Measurements from ENCODE around the gene HSF5. TPM values are rescaled to one million over a fixed set of nuclear protein-coding genes. Genes with fewer than 3 reads are reported as not detected.
"Not testable (repeated sequence)": the region's sequence is repeated elsewhere in the genome, so short reads cannot be mapped to it uniquely, and the experiment has no call there.

HSF5 gene
- total RNA-seq, 1 experiment from 2014 or later, result not detected

DNA sequence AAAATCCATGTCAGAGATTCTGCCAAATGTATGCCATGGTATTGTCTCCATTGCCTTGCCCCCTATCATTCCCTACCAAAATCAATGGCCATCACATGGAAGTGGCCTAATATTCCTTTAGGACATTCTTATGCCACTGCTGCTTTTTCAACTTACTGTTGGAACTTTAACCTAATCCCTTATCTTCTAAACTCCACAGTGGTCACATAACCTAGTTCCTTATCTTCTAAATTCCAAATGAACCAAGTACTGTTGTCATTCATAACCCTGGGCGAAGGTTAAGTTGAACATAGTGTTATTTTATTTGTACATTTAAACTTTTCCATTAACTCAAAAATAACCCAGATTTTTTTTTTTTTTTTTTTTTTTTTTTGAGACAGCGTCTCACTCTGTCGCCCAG is 3.6 kb downstream of the HSF5 start:
- Mint-ChIP-seq H3K27me3 (ENCODE audit: insufficient read depth, unreplicated experiment) (peaks cover 30% of the 10 kb centered on the region), H3K27ac (ENCODE audit: low read depth, unreplicated experiment) (no peak overlapping the region), H3K4me3 (ENCODE audit: unreplicated experiment) (no peak overlapping the region), H3K9me3 (ENCODE audit: unreplicated experiment) (no peaks in the 10 kb centered on the region), H3K4me1 (ENCODE audit: insufficient read depth, unreplicated experiment) (no peaks in the 10 kb centered on the region), H3K36me3 (ENCODE audit: insufficient read depth, unreplicated experiment) (peaks cover 11% of the 10 kb centered on the region)
- intact Hi-C loops (cut with micrococcal nuclease), result no loop called here
- ChIA-PET CTCF (no interaction called here), POLR2A (no interaction called here)
- no TSS peak for BruUV-seq (replicated peaks)
- TF ChIP-seq CTCF (IDR thresholded peaks at IDR 0.05; ENCODE audit: unreplicated experiment), result no peak
- DNase-seq (ENCODE audit: unreplicated experiment), result no peak

GRCh38 chr17:58481798-58482197 is 6.4 kb downstream of the HSF5 start:
- POLR2A ChIA-PET; H3K9me3 Mint-ChIP-seq (ENCODE audit: unreplicated experiment); H3K27ac Mint-ChIP-seq (ENCODE audit: low read depth, unreplicated experiment); DNase-seq (ENCODE audit: unreplicated experiment); H3K4me3 Mint-ChIP-seq (ENCODE audit: unreplicated experiment); H3K36me3 Mint-ChIP-seq (ENCODE audit: insufficient read depth, unreplicated experiment); intact Hi-C loops (cut with micrococcal nuclease); BruUV-seq (replicated peaks); CTCF ChIA-PET; H3K4me1 Mint-ChIP-seq (ENCODE audit: insufficient read depth, unreplicated experiment): not testable (repeated sequence)
- H3K27me3 Mint-ChIP-seq (ENCODE audit: insufficient read depth, unreplicated experiment), result peaks cover 34% of the 10 kb centered on the region

DNA sequence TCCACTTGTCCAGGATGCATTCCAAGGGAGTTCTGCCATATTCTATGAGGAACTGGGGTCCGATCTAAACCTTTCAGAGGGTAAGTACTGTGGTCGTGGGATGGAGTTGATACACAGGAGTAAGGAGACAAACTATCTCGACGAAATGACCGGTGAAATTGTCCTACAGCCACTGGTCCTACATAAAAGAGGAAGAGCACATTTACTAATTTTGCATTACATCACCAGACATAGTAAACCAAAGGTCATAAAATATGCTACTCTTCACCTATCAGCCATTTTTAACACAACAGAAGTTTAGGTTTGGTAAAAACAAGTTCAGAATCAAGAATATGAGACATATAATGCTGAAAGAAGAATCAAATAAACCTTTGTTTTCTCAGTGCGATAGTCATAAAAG is 8.1 kb downstream of the HSF5 start:
- BruUV-seq (replicated peaks), result no TSS peak
- intact Hi-C loops (cut with micrococcal nuclease), result no loop called here
- POLR2A ChIA-PET, result no interaction called here
- Mint-ChIP-seq H3K4me3 (ENCODE audit: unreplicated experiment) (no peak overlapping the region), H3K27me3 (ENCODE audit: insufficient read depth, unreplicated experiment) (peaks cover 51% of the 10 kb centered on the region), H3K4me1 (ENCODE audit: insufficient read depth, unreplicated experiment) (no peaks in the 10 kb centered on the region), H3K27ac (ENCODE audit: low read depth, unreplicated experiment) (no peak overlapping the region), H3K36me3 (ENCODE audit: insufficient read depth, unreplicated experiment) (no peaks in the 10 kb centered on the region), H3K9me3 (ENCODE audit: unreplicated experiment) (no peaks in the 10 kb centered on the region)
- CTCF ChIA-PET, result interaction anchor here (0.9 kb wide), 1 partner anchor 17 kb away, joined by 3 read pairs; no protein-coding TSS in a partner anchor
- no peak for TF ChIP-seq CTCF (IDR thresholded peaks at IDR 0.05; ENCODE audit: unreplicated experiment)
- no peak for DNase-seq (ENCODE audit: unreplicated experiment)

GRCh38 chr17:58476812-58477211 is 11.4 kb downstream of the HSF5 start:
- H3K4me1 Mint-ChIP-seq (ENCODE audit: insufficient read depth, unreplicated experiment), result no peaks in the 10 kb centered on the region
- BruUV-seq (replicated peaks), result no TSS peak
- H3K4me3 Mint-ChIP-seq (ENCODE audit: unreplicated experiment), result no peak overlapping the region
- ChIA-PET CTCF (interaction anchor here (0.6 kb wide), 1 partner anchor 703 kb away, joined by 5 read pairs; no protein-coding TSS in a partner anchor), POLR2A (no interaction called here)
- peaks cover 52% of the 10 kb centered on the region for H3K27me3 Mint-ChIP-seq (ENCODE audit: insufficient read depth, unreplicated experiment)
- TF ChIP-seq CTCF (IDR thresholded peaks at IDR 0.05; ENCODE audit: unreplicated experiment), result no peak
- no peaks in the 10 kb centered on the region for H3K36me3 Mint-ChIP-seq (ENCODE audit: insufficient read depth, unreplicated experiment)
- H3K9me3 Mint-ChIP-seq (ENCODE audit: unreplicated experiment), result no peaks in the 10 kb centered on the region
- H3K27ac Mint-ChIP-seq (ENCODE audit: low read depth, unreplicated experiment), result no peak overlapping the region
- no peak for DNase-seq (ENCODE audit: unreplicated experiment)
- intact Hi-C loops (cut with micrococcal nuclease), result no loop called here

GRCh38 chr17:58475985-58476384 is 12.2 kb downstream of the HSF5 start:
- peaks cover 45% of the 10 kb centered on the region for H3K27me3 Mint-ChIP-seq (ENCODE audit: insufficient read depth, unreplicated experiment)
- CTCF ChIA-PET, result interaction anchor here (0.5 kb wide), 1 partner anchor 426 kb away, joined by 3 read pairs; no protein-coding TSS in a partner anchor
- no peak for TF ChIP-seq CTCF (IDR thresholded peaks at IDR 0.05; ENCODE audit: unreplicated experiment)
- H3K4me1 Mint-ChIP-seq (ENCODE audit: insufficient read depth, unreplicated experiment), result no peaks in the 10 kb centered on the region
- DNase-seq (ENCODE audit: unreplicated experiment), result no peak
- POLR2A ChIA-PET, result interaction anchor here (0.7 kb wide), 1 partner anchor 41 kb away, joined by 3 read pairs; no protein-coding TSS in a partner anchor
- H3K9me3 Mint-ChIP-seq (ENCODE audit: unreplicated experiment), result no peaks in the 10 kb centered on the region
- BruUV-seq (replicated peaks), result no TSS peak
- intact Hi-C loops (cut with micrococcal nuclease), result no loop called here
- H3K4me3 Mint-ChIP-seq (ENCODE audit: unreplicated experiment), result no peak overlapping the region
- no peak overlapping the region for H3K27ac Mint-ChIP-seq (ENCODE audit: low read depth, unreplicated experiment)
- no peaks in the 10 kb centered on the region for H3K36me3 Mint-ChIP-seq (ENCODE audit: insufficient read depth, unreplicated experiment)

Data from MCF 10A (cell line).